Fibroblast of peridontal ligament (primary cell): ENCODE measurements around the gene PLCG1.

Source experiments
- DNase-seq: peaks from one replicate; pipeline ENCODE4 v3.0.0-alpha.2; 2010; ENCODE audit errors: extremely low read depth

The PLCG1 gene

DNA sequence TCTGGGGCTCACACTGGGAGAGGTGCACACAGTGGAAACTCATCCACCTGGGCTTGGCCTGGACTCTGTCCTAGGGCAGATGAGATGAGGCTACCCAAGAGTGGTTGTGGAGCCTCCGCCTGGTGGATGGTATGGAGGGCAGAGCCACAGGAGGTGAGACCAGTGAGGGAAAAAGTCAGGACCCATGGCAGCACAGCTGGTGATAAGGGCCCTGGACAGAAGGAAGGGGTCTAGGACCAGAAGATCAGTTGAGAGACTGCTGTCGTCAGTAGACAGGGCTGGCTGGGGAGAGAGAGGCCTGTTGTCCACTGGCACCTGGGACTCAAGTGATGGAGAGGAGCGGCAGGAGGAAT, 29.8 kb downstream of the PLCG1 start:
- DNase-seq: no peak

DNA sequence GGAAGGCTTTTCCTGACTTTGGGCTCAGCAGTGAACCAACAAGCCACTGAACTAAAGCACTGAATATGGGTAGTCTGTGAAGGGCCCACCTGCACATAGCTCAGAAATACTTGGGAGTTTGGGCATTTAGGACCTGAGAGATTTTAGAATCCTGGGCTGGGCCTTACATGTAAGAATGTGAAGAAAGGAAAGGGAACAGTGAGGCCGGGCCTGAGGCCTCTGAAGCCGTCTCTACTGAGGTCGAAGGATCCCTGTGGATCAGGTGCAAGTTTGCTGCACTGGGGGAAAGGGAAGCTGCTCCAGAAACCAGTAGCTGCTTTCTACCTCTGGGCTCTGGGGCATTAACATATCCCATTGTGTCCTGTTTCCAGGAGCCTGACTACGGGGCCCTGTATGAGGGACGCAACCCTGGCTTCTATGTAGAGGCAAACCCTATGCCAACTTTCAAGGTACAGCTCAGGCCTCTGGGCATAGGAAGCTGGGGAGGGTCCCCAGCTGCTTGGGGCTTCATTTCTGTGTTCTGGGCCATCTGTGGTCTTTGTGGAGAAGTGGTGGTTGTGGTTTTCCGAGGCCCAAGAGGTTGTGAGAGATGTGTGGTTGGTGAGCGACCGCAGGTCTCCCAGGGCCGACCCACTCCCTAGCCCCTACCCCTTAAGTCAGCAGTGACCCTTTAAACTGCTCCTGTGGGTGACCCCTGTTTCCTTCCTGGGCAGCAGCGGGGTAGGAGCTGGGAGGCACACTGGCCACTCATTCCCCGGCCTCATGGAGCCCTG, 30.3 kb downstream of the PLCG1 start:
- no peak for DNase-seq

DNA sequence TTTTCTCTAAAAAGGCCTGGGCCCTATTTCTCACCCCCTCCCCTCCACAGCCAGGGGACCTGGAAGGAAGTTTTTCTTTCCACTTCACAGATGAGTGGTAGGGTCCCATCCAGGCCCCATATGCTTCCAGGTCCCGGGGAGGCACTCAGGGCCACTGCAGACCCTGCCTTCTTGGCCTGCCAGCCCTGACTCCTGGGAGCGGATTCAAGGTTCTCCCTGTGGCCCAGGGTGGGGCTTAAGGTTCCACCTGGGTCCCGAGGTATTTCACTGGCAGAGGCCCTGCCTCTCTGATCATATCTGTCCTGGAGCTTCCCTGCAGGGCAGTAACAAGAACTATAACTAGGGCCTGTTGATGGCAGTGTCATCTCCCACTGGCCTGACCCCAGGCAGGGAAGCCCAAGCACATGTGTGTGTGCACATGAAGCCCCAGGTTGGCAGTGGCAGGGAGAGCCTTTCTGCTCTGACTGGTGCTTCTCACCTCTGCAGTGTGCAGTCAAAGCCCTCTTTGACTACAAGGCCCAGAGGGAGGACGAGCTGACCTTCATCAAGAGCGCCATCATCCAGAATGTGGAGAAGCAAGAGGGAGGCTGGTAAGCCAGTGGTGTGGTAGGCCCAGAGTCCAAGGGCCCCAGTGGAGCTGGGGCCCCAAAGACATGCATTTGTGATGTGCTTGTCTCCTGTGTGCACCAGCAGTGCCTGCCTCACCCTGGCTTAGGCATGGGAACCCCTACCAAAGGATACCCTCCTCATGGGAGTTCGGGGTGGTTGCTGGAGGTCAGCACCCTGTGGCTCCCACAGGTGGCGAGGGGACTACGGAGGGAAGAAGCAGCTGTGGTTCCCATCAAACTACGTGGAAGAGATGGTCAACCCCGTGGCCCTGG, 31.2 kb downstream of the PLCG1 start:
- DNase-seq: no peak

DNA sequence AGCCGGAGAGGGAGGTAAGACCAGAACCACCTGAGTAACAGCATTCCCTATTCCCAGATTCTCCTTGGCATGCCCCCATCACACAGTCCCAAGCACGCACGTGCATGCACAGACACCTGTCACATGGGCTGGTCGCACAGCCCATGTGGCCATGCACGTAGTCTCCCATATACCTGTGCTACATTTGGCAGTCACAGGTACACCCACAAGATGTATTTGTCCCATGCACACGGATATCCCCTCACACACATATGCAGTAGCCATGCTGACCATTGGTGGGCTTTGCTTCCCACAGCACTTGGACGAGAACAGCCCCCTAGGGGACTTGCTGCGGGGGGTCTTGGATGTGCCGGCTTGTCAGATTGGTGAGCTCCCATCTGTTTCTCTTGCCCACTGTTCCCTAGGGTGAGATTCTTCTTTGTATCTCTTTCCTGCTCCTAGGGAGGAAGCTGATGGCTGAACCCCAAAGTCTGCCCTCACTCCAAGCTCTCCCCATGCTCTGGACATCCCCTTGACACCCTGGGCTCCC, 31.9 kb downstream of the PLCG1 start:
- DNase-seq: no peak

DNA sequence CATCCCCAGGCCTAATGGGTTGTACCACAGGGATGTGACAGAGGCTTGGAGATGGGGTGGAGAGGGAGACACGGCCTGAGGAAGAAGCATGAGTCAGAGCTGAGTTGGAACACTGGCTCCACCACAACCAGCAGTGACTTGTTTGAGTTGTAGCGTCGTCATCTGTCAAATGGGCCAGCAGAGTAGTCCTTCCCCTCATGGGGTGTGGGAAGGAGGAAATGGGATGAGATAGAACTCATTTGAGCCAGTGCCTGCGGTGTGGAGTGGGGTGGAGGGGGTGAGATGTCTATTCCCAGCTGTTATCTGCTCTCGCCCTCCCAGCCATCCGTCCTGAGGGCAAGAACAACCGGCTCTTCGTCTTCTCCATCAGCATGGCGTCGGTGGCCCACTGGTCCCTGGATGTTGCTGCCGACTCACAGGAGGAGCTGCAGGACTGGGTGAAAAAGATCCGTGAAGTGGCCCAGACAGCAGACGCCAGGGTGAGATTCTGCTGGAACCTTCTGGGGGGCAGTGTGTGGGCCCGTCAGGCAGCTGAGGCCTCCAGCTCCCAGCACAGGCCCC, 32.5 kb downstream of the PLCG1 start:
- peak; percentile 38 for DNase-seq

DNA sequence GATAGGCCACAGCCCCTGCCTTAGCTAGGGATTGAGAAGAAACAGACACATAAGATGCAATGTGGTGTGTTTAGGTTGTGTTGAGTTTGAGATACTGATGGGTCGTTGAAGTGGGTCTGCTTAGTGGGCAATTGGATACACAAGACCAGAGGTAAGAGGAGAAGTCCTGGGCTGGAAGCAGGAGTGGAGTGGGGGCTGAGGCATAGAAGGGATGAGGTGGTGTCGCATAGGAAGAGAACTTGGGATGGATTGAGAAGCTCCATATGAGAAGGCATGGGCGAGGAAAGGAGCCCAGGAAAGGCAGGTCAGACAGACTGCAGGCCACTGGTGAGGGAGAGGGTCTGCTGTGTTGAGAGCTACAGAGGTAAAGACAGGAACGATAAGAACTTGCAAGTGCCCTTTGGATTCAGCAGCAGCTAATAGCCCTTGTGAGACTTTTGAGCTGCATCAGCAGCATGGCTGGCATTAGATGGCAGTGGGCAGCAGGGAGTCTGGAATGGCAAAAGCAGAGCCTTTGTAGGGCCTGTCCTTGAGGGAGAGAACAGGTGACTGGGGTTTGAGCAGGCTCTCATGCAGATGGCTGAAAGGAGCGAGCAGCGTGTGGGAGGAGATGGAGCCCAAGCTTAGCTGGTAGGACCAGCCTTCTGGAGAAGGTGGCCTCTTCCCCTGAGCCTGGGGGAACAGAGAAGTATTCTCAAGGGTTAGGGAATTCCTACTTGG, 33.2 kb downstream of the PLCG1 start:
- DNase-seq: no peak

DNA sequence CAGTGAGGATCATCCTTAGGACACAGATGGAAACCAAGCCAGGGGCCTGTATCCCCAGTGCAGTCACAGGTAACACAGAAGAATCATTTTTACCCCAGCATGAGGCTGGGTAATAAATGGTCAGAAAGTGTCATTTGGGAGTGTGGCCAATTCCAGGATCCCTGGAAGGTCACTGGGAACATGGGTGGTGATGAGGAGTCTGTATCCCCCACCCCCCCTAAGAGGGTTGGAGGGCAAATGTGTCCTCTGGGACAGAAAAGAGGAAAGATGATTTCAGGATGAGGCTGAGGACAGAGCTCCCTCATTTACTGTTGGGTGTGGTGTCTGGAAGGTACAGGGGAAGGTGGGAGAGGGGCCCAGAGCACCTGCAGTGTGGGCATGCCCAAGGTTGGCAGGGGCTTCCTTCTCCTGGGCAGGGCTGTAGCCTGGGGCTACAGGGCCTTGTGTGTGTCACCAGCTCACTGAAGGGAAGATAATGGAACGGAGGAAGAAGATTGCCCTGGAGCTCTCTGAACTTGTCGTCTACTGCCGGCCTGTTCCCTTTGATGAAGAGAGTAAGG, 34.5 kb downstream of the PLCG1 start:
- DNase-seq: no peak

DNA sequence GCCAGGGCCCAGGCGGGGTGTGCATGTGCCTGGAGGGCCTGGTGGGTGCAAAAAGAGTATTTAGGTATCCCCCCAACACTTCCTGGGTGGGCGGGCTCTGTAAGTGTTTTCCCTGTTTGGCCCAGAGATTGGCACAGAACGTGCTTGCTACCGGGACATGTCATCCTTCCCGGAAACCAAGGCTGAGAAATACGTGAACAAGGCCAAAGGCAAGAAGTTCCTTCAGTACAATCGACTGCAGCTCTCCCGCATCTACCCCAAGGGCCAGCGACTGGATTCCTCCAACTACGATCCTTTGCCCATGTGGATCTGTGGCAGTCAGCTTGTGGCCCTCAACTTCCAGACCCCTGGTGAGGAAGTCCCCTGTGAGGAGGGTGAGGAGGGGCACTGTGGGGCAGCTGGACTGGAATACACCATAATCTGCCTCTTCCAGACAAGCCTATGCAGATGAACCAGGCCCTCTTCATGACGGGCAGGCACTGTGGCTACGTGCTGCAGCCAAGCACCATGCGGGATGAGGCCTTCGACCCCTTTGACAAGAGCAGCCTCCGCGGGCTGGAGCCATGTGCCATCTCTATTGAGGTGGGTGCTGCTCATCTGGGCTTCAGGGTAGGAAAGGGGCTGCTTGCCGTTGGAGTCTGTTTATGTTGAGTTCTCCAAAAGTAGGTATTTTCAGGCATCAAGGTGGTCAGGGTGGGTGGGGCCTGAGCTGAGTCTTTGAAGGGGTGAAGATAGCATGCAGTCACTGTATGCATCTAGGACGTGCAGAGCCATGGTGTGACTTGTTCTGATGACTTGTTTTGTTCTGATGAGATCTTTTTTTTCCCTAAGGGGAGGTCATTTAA, 35.2 kb downstream of the PLCG1 start:
- no peak for DNase-seq

DNA sequence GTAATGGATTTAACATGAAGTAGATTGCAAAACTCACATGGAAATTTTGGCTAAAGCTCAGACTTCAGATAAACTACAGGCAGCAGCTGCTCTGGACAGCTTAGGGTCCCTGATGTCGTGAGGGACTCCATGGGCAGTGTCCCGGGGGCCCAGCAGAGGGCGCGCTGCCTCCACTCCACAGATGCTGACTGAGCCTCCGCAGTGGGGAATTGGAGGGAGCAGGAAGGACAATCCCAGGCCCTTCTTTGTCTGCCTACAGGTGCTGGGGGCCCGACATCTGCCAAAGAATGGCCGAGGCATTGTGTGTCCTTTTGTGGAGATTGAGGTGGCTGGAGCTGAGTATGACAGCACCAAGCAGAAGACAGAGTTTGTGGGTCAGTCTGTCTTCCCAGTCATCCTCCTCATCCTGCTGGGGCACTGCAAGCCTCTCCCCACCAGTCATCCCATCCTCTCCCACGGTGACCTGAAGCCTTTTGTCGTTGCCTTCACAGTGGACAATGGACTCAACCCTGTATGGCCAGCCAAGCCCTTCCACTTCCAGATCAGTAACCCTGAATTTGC, 35.9 kb downstream of the PLCG1 start:
- DNase-seq: peak; percentile 84

DNA sequence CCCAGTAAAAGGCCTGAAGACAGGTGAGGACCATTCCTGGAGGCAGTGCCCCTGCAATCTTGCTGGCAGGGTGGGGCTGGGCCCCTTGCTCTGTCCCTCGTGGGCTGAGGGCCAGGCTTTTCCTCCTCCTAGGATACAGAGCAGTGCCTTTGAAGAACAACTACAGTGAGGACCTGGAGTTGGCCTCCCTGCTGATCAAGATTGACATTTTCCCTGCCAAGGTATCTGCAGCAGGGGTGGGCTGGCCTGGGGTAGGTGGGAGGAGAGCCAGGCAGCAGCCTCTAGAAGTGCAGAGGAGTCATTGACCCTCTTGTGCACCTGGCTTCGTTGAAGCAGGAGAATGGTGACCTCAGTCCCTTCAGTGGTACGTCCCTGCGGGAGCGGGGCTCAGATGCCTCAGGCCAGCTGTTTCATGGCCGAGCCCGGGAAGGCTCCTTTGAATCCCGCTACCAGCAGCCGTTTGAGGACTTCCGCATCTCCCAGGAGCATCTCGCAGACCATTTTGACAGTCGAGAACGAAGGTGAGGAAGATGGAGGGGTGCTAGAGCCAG, 36.5 kb downstream of the PLCG1 start:
- no peak for DNase-seq

DNA sequence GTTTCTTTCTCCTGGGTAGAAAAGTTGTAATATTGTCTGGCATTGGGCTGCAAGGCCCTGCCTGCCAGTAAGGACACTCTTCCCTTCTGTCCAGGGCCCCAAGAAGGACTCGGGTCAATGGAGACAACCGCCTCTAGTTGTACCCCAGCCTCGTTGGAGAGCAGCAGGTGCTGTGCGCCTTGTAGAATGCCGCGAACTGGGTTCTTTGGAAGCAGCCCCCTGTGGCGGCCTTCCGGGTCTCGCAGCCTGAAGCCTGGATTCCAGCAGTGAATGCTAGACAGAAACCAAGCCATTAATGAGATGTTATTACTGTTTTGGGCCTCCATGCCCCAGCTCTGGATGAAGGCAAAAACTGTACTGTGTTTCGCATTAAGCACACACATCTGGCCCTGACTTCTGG, 37.0 kb downstream of the PLCG1 start:
- DNase-seq: no peak

DNA sequence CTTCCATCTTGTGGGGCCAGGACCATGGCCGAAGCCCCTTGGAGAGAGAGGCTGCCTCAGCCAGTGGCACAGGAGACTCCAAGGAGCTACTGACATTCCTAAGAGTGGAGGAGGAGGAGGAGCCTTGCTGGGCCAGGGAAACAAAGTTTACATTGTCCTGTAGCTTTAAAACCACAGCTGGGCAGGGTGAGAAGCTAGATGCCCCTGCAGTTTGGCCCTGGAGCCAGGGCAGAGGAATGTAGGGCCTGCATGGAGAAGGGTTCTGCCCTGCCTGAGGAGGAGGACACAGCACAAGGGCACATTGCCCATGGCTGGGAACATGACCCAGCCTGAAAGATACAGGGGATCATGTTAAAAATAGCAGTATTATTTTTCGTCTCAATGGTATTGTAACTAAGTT, 37.4 kb downstream of the PLCG1 start:
- peak; percentile 29 for DNase-seq

DNA sequence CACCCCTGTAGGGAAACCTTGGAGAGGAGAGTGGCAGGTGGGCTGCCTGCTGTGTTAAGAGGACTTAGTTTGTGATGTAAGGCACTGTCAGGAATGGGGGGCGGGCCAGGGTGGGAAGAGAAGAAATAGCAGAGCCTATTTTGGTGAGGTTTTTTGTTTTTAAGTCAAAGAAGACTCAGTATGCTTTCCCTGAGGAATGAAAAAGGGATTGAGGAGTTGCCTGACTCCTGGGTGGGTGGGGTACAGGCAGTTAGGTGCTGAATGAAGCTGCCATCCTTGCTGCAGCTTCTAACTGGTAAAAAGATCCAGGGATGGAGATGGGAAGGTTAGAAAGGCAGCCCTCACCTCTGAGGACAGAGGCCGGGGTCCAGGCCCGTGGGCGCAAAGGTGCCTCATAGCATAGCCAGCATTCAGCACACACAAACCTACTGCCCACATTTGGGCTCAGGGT, 37.9 kb downstream of the PLCG1 start:
- no peak for DNase-seq

DNA sequence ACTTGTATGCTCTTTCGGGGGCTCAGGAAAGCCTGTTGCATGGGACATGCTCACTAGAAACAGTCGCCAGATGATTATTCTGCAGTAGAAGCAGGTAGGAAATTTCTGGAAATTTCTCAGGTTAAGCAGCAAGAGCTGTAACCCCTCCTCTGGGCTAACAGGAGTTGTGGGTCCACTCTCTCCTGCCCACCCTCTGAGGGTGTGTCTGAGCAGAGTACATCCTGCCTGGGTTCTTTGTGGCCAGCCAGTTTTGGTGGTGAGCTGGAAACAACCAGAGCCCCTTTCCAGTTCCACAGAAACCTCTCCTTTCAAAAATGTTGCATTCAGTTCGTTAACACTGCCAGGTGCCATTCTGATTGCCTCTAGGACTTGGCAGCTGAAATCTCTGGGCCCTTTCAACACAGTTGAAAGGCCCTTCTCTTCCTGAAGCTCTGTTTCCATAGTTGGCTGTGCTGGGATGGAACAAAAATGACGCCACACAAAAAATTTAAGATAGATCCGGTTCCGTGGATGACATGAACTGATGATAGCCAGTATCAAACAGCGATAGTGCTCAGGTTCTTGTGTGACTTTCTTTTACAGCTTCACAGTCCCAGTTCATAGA, 38.5 kb downstream of the PLCG1 start:
- DNase-seq: no peak

DNA sequence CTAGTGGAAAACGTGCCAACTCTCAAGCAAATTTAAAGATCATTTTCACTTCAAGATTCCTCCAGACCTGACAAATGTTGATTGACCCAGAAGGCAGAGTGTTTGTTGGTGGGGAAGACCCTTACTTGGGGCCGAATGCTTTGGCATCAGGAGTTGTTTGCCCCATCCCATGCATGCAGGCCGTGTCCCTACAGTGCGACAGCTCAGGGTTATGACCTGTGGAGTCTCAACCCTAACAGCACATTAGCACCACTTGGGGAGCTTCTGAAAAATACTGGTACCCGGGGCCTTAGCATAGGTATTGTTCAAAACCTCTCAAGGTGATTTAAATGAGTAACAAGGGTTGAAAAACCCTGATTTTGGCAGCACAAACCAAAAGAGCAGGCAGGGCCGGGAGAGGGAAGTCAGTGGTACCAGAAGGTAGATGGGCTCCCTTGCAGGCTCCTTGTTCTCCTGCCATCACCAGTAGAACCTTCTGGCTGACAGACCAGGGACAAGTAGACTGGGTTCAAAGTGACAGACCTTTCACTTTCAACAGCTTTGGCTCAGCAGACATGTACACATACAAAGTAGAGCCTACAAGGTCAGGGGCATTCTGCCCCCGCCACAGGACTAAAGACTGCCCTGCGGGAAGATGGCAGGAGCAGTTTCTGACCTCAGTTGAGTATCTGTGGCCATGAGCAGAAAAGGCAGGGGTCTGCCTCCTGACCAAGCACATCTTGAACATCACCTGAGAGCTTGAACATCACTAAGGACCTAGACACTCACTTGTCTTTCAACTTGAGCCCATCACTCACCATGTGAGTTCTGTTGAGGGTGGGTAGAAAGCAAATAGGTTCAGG, 39.6 kb downstream of the PLCG1 start:
- no peak for DNase-seq

DNA sequence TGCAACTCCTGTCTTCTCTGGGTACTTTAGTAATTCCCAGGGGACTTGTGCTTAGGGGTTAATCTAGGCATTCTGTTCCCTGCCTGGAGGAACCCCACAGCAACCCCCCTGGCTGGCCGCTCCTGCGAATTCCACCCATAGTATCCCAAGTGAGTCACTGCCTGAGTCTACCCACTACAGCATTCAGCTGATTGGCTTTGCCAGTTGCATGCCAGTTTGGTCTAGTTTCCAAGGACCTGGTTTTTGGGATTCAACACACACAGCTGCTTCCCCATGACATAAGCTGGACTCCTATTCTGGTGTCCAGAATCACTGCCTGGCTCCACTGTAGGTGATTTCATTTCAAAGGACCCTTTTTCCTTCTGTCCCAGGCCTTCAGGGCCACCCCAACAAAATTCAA, 40.3 kb downstream of the PLCG1 start:
- peak; percentile 96 for DNase-seq

DNA sequence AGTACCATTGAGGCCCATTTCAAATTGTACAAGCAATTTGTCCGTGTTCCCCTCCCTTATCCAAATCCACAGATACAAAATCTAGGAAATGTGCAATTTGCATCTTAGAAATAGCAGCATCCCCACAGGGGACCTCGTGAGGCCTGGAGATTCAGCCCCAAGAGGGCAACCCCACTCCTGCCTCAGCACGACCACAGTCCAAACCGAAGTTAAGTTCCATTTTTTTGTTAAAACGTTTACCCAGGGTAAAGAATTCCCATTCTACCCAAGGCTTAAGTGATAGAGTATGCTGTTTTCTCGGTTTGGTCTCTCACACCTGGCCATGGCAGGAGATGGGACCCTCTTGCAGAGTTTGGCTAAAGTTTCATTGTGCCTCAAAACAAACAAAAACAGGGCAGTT, 41.2 kb downstream of the PLCG1 start:
- DNase-seq: no peak

DNA sequence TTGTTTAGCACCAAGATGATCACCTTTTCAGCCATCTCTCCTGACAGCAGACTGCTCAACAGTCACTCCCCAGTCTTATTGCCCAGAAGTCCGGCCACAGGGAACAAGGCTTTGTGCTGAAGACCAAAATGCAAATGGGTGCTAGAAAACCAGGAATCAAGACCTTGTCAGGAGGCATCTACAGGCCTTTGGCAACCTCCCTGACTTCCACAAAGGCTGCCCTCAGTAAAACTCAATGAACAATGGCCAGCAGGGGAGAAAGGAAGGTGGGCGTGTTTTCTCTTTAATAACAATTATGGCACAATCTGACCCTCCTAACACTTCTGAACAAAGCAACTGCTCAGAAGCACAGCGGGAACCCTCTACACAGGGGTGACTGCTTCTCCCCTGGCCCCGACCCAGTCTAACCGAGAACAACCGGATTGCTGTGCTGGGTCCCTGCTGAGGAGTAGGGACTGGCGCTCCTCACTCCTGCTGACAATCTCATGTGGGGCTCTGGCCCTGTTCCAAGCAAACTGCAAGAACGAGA, 41.6 kb downstream of the PLCG1 start:
- no peak for DNase-seq
